PC-3 (cell line): Measurements from ENCODE around the gene SPG7. TPM values are rescaled to one million over a fixed set of nuclear protein-coding genes. Genes with fewer than 3 reads are reported as not detected.

Experiments
- ATAC-seq: fragments of 200-7000 bp; cut with Tn5 transposase; 2 replicates; pipeline ENCODE4 v1.9.1; 2020; ENCODE audit warnings: mild to moderate bottlenecking, moderate library complexity
- BruUV-seq: library from RNA; stranded (reverse); fragments of 400-500 nt; replicated peaks from 2 replicates; lab custom pipeline; 2021; lab: Mats Ljungman, UMichigan
- CTCF ChIA-PET: fragments of 300-600 bp; sonication (Branson Sonifier 250); formaldehyde crosslinking; loops from one replicate; lab custom pipeline; 2022; ENCODE audit warnings: antibody characterized with exemption; lab: Charles Lee
- POLR2A ChIA-PET: fragments of 300-600 bp; sonication (Branson Sonifier 250); formaldehyde crosslinking; loops from one replicate; lab custom pipeline; 2022; ENCODE audit warnings: antibody characterized with exemption; ENCODE audit not compliant: unreplicated experiment; lab: Charles Lee
- DNase-seq: peaks from one replicate; pipeline ENCODE4 v3.0.0-alpha.2; 2015
- H2AFZ ChIP-seq: fragments of 300-600 bp; sonication (generic); 2 replicates; pipeline ENCODE4 v1.6.0; 2016; ENCODE audit warnings: antibody characterized with exemption, low read length
- H3F3A ChIP-seq: fragments of 300-600 bp; sonication (generic); one replicate; pipeline ENCODE4 v1.6.0; 2017; ENCODE audit warnings: antibody characterized with exemption, low read length, control low read depth, mild to moderate bottlenecking; ENCODE audit not compliant: unreplicated experiment
- H3K27ac ChIP-seq: fragments of 300-600 bp; sonication (generic); 2 replicates; pipeline ENCODE4 v1.5.1; 2016; ENCODE audit warnings: mild to moderate bottlenecking, low read length
- H3K27me3 ChIP-seq: fragments of 300-600 bp; sonication (generic); 2 replicates; pipeline ENCODE4 v1.6.1; 2016; ENCODE audit warnings: low read length, mixed read lengths
- H3K36me3 ChIP-seq: fragments of 300-600 bp; sonication (generic); 2 replicates; pipeline ENCODE4 v1.6.1; 2016; ENCODE audit warnings: low read depth, mixed run types, low read length, mixed read lengths
- H3K4me1 ChIP-seq: fragments of 300-600 bp; sonication (generic); 2 replicates; pipeline ENCODE4 v1.5.1; 2016; ENCODE audit warnings: low read length; ENCODE audit not compliant: insufficient read depth
- H3K4me2 ChIP-seq: fragments of 300-600 bp; sonication (generic); 2 replicates; pipeline ENCODE4 v1.6.0; 2016; ENCODE audit warnings: low read length
- H3K4me3 ChIP-seq: fragments of 300-600 bp; sonication (generic); 2 replicates; pipeline ENCODE4 v1.5.1; 2016; ENCODE audit warnings: mild to moderate bottlenecking, low read length, mixed read lengths
- H3K79me2 ChIP-seq: fragments of 300-600 bp; sonication (generic); 2 replicates; pipeline ENCODE4 v1.6.1; 2017; ENCODE audit warnings: low read length, mixed read lengths
- H3K9ac ChIP-seq: fragments of 300-600 bp; sonication (generic); 2 replicates; pipeline ENCODE4 v1.6.0; 2016; ENCODE audit warnings: mild to moderate bottlenecking, low read length
- H3K9me2 ChIP-seq: fragments of 300-600 bp; sonication (generic); replicated peaks from 2 replicates; pipeline ENCODE4 v1.6.1; 2016; ENCODE audit warnings: mixed run types, low read length, mixed read lengths
- H3K9me3 ChIP-seq: fragments of 300-600 bp; sonication (generic); 2 replicates; pipeline ENCODE4 v1.6.1; 2016; ENCODE audit warnings: low read length, mixed read lengths
- H4K20me1 ChIP-seq: fragments of 300-600 bp; sonication (generic); 2 replicates; pipeline ENCODE4 v1.6.1; 2016; ENCODE audit warnings: low read length, mixed read lengths
- CTCF ChIP-seq: fragments of 300-600 bp; sonication (generic); conservative IDR thresholded peaks from 2 replicates; pipeline ENCODE4 v1.5.1; 2017; ENCODE audit warnings: antibody characterized with exemption, low read depth, mild to moderate bottlenecking, low read length
- EZH2 ChIP-seq: fragments of 300-600 bp; sonication (generic); IDR thresholded peaks from one replicate; pipeline ENCODE4 v1.6.1; 2017; ENCODE audit warnings: antibody characterized with exemption, mild to moderate bottlenecking, low read length; ENCODE audit not compliant: unreplicated experiment
- EZH2phosphoT487 ChIP-seq: fragments of 300-600 bp; sonication (generic); IDR thresholded peaks from 2 replicates; pipeline ENCODE4 v1.6.1; 2018; ENCODE audit warnings: mild to moderate bottlenecking, antibody characterized with exemption, low read length, borderline replicate concordance
- intact Hi-C: fragments of 100-400 bp; cut with micrococcal nuclease; formaldehyde crosslinking; loops from 2 replicates; pipeline ENCODE4 v1.9.0; 2023
- total RNA-seq: library from RNA; depleted of rRNA; stranded (reverse); fragments of >200 nt; gene quantifications from 2 replicates; pipeline ENCODE4 v1.2.3, GENCODE V29; 2014

The SPG7 gene
- total RNA-seq, 1 experiment from 2014 or later = 106 TPM

- ATAC-seq (no peak), DNase-seq (no peak)
- H3K4me2 ChIP-seq = no peak overlapping the region
- no peaks in the 10 kb centered on the region for H3K9me2 ChIP-seq
- no peaks in the 10 kb centered on the region for H3K4me1 ChIP-seq
- no peaks in the 10 kb centered on the region for H3K27me3 ChIP-seq
- intact Hi-C loops = no loop called here
- no peaks in the 10 kb centered on the region for H3F3A ChIP-seq
- BruUV-seq = no TSS peak
- no peak overlapping the region for H3K4me3 ChIP-seq
- H3K36me3 ChIP-seq = peaks cover 24% of the 10 kb centered on the region
- H3K9me3 ChIP-seq = no peaks in the 10 kb centered on the region
- H2AFZ ChIP-seq = no peak overlapping the region
- ChIA-PET POLR2A (no interaction called here), CTCF (no interaction called here)
- H4K20me1 ChIP-seq = no peaks in the 10 kb centered on the region
- no peak overlapping the region for H3K9ac ChIP-seq
- H3K79me2 ChIP-seq = peaks cover 20% of the 10 kb centered on the region
- TF ChIP-seq EZH2 (no peak), CTCF (no peak), EZH2phosphoT487 (no peak)
- no peak overlapping the region for H3K27ac ChIP-seq
Observed at GRCh38 chr16:89523680-89524344, 15.6 kb downstream of the SPG7 start.

DNA sequence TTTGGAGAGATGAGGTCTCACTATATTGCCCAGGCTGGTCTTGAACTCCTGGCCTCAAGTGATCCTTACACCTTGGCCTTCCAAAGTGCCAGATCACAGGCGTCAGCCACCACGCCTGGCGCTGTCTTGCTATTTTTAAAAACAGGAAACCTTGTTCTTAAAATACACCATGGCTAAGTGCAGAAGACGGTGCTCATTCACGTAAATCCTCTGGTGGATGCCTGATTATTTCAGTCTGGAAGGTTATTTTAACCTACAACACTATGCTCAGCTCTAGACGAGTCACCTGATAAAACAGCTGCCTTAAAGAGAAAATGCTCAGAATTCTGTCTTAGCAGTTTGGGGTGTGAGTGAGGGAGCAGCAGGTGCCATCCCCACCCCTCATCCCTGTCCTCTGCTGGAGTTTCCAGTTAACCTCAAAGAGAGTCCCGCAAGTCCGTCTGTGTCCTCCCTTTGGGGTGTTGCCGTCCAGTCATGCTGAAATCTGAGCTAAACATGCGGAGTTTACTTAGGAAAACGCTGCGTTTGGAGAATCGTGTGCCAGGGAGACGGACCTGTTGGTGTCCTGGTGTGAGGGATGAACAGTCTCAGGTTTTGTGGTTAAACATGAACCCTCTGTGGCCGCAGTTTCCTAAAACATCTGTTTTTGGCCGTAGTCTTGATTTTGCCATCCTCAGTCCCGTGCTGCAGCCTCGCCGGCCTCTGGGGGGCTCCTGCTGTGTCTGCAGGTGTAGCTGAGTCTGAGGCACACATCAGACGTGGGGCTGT is 17.1 kb downstream of the SPG7 start:
- no TSS peak for BruUV-seq
- no peak overlapping the region for H3K9ac ChIP-seq
- H3K9me2 ChIP-seq = no peaks in the 10 kb centered on the region
- no peak overlapping the region for H3K27ac ChIP-seq
- POLR2A ChIA-PET = no interaction called here
- no peak for TF ChIP-seq CTCF
- TF ChIP-seq EZH2 = no peak
- TF ChIP-seq EZH2phosphoT487 = no peak
- no peak overlapping the region for H3K4me2 ChIP-seq
- H3K9me3 ChIP-seq = no peaks in the 10 kb centered on the region
- DNase-seq = no peak
- ATAC-seq = no peak
- no peak overlapping the region for H3K4me3 ChIP-seq
- H4K20me1 ChIP-seq = no peaks in the 10 kb centered on the region
- peaks cover 27% of the 10 kb centered on the region for H3K36me3 ChIP-seq
- H3F3A ChIP-seq = no peaks in the 10 kb centered on the region
- CTCF ChIA-PET = no interaction called here
- H3K27me3 ChIP-seq = no peaks in the 10 kb centered on the region
- H2AFZ ChIP-seq = no peak overlapping the region
- intact Hi-C loops = no loop called here
- H3K4me1 ChIP-seq = no peaks in the 10 kb centered on the region
- H3K79me2 ChIP-seq = peaks cover 13% of the 10 kb centered on the region; the same call in 1 of the 2 replicates

- Histone ChIP-seq H3K4me2 (no peak overlapping the region), H3K27ac (no peak overlapping the region), H3K9me3 (no peaks in the 10 kb centered on the region), H3K9ac (no peak overlapping the region), H2AFZ (no peak overlapping the region), H3F3A (no peaks in the 10 kb centered on the region), H3K9me2 (no peaks in the 10 kb centered on the region), H4K20me1 (no peaks in the 10 kb centered on the region), H3K36me3 (peaks cover 22% of the 10 kb centered on the region), H3K27me3 (no peaks in the 10 kb centered on the region), H3K4me3 (no peak overlapping the region), H3K79me2 (no peaks in the 10 kb centered on the region), H3K4me1 (no peaks in the 10 kb centered on the region)
- TF ChIP-seq EZH2 (no peak), EZH2phosphoT487 (no peak), CTCF (no peak)
- ChIA-PET POLR2A (no interaction called here), CTCF (no interaction called here)
- intact Hi-C loops = no loop called here
- DNase-seq = no peak
- BruUV-seq = no TSS peak
- ATAC-seq = no peak
Observed at GRCh38 chr16:89529097-89529496, 20.9 kb downstream of the SPG7 start.
